NCI-H128 (cell line): ENCODE data around the gene DNAJB5.
"Not testable (repeated sequence)": the region's sequence is repeated elsewhere in the genome, so short reads cannot be mapped to it uniquely, and the experiment has no call there.

Experiments used
- DNase-seq: peaks from one replicate; lab custom pipeline; 2025; ENCODE audit not compliant: unreplicated experiment; lab: John Stamatoyannopoulos, UW

DNAJB5 gene

DNA sequence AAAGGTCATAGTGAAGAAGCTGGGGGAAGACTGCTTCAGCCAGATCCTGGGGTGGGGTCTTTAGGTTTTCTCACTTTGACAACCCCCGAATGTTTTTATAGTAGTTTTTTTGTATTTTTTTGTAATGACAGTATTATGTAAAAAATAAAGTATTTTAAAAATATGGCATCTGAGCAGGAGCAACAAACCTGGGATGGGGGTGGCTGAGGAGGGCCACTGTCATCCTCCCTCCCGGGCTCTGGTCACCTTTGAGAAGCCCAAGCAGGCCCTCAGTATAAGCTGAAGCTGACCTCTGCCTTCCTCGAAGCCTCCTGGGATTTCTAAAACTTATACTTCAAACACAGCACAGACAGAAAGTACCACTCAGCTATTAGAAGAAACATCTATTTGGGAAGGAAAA is 8.7 kb downstream of the DNAJB5 start:
- no peak for DNase-seq

DNA sequence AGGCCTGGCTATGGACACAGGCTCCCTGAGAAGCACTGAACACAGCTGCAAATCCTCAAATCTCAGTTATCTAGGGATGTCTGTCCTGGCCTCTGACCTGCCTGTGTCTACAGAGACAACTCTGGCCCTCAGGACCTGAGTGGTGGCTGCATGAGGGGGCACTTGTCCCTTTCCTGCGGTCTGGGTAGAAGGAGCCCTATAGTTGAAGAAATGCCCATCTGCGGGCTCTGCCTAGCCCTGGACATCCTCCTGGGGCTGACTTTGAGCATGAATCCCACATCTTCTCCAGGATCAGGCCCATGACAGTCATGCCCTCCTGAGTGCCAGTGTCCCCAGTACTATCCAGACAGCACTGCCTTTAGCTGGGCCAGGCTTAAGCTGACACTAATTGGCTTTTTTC is 10.0 kb downstream of the DNAJB5 start:
- no peak for DNase-seq

DNA sequence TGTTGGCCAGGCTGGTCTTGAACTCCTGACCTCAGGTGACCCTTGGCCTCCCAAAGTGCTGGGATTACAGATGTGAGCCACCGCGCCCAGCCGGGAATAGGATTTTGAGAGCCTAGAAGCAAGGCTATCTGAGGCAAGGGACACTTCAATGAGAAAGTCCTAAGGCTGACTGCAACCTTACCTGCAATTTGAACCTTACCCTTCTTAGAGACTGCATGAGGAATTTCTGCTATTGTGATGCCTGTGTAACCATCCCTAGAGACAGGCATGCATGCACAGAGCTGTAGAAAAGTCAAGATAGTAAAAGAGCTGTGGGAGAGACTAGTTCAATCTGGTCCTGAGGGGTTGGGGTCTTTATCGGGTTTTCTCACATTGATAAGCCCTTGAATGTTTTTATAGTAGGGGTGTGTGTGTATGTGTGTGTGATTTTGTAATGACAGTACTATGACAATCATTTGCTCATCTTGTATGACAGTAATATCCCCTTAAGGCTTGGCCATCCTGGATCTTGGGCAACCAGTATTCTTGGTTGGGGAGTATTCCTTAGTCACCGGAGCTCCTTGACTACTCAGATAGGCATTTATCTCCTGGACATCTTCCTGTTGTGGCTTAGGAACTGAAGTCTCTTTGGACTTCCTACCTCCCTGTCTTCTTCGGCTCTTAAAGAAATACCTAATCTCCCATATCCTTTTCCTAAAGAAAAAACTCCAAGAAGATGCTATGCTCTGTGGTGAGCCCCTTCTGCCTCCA is 11.2 kb downstream of the DNAJB5 start:
- DNase-seq: no peak

DNA sequence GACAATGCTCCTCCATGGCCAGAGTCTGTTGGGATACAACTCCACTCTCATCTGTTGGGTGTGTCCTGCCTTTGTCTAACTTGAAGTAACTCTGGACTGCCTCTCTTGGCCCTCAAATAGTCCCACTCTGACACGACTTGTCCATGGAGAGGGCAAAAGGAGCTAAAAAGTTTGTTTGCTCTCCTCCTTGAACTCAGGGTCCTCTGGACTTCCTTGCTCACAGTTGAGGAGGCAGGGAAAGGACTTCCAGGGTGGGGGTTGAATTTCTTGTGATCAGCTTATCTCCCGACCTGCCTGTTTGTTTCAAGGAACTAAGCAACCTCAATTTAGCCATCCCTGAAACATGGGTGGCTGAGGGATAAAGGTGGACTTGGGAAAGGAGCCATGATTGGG is 11.7 kb downstream of the DNAJB5 start:
- no peak for DNase-seq

DNA sequence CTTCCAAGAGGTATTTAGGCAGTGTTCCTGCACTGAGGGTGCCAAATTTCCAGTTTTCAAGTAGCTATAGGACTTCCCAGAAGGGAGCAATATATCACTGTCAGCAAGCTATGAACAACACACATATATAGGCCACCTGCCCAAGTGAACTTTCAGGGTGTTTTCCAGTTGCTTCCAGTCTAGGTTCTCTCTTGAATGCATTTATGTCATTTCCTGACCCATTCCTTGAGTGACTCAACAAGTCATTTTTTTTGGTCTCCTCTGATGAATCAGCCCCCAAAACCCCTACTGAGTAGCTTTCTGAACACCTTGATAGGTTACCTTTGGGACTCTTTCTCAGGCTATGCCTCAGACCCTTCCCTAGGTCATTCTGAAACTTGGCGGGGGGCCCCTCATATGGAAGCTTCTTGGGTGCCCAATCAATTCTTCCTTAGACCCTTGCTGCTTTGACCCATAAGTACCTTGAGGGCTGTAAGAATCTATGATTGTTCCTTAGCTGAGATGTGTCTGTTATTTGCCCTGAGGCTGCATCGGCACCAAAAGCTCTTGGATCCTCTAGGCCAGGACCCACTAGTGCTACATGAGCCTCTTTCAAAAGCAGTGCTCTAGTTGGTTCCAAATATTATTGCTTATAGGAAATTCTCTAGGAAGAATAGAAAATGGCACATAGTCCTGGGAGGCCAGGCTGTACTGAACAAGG is 12.4 kb downstream of the DNAJB5 start:
- no peak for DNase-seq

DNA sequence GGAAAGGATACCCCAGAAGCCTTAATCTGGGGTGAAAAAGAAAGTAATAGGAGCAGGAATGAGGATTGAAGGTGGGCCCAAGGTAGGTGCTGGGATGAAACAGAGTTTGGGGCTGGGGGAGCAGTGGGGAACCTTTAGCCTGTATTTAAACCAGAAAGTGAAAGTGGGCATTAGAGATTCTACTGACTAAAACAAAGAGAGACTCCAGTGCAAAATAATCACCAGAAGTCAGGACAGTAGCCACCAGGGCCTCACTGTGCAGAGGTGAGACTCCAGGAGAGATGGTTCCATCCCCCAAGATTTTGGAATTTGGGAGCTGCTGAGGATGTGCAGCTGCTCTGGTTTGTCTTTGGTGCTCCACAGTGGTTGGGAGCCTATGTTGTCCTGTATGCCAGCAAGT is 13.1 kb downstream of the DNAJB5 start:
- no peak for DNase-seq

DNA sequence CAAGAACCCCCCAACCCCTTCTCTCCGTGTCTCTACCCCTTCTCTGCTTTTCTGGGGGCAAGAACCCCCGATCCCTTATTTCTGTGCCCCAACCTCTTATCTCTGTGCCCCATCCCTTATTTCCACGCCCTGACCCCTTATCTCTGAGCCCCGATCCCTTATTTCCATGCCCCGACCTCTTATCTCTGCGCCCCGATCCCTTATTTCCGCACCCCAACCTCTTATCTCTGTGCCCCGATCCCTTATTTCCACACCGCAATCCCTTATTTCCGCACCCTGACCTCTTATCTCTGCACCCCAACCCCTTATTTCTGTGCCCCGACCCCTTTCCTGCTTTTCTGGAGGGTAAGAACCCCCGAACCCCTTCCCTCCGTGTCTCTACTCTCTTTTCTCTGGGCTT is 14.8 kb downstream of the DNAJB5 start:
- not testable (repeated sequence) for DNase-seq

DNA sequence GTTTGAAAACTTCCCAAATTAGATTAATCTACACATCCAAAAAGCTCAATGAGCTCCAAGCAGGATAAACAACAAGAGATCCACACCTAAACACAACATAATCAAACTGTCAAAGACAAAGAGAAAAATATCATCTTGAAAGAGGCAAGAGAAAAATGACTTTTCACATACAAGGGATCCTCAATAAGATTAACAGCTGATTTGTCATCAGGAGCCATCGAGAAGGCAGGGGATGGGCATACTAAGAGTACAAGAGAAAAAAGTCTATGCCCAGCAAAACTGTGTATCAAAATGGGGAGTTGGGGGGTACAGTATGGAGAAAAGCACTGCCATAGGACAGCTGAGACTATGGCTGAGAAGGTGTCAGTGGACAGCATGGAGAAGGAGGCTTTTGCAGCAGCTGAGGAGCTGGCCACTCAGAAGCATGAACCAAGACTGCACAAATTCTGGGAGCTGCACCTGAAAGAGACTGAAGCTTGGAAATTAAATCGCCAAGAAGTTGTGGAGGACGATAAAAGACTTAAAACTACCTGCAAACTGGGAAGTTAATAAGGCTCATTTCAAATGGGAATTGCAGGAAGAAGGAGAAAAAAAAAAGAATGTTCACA is 20.9 kb downstream of the DNAJB5 start:
- DNase-seq: no peak

DNA sequence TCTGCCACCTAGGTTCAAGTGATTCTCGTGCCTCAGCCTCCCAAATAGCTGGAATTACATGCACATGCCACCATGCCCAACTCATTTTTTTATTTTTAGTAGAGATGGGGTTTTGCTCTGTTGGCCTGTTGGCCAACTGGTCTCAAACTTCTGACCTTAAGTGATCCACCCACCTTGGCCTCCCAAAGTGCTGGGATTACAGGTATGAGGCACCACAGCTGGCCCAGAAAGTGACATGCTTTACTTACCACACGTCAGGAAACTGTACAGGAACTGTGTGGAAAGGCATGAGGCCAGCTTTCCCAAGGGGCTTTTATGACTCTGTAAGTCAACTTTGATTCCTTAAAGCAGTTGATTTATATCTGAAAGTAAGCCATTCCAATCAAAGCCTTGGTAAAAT is 25.0 kb downstream of the DNAJB5 start:
- no peak for DNase-seq

DNA sequence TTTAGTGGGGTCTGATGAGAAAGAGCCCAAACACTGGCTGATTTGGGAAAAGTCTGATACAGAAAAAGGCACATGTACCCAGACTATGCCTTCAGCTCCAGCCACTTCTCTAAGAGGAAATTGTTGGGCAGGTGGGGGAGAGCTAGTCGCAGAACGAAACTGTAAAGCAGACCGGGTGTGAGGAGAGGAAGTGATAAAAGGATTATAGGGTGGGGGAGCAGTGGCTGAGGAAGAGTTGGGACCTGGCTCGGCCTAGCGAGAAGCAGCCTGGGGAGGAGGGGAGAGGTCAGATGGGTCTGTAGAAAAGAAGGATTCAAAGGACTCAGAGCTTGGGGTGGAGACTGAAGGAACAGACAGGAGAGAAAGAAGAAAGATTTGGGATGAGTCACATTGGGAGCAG is 33.9 kb downstream of the DNAJB5 start:
- not testable (repeated sequence) for DNase-seq

DNA sequence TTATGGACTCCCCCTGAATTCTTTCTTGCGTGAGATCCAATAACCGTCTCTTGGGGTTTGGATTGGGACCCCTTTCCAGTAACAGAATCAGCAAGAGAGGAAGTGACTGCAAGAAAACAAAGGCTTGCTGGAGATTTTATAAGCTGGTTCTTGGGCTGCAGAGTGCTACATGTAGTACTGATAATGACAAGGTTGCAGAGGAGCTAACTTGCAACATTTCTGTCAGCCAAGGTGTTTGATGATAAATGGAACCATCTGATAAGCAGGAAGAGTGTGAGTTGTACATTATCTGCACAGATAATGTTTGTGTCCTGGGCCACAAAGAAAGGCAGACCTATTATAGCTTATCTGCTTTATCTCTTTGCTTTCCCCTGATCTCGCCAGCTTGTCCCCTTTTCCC is 37.1 kb downstream of the DNAJB5 start:
- DNase-seq: no peak

DNA sequence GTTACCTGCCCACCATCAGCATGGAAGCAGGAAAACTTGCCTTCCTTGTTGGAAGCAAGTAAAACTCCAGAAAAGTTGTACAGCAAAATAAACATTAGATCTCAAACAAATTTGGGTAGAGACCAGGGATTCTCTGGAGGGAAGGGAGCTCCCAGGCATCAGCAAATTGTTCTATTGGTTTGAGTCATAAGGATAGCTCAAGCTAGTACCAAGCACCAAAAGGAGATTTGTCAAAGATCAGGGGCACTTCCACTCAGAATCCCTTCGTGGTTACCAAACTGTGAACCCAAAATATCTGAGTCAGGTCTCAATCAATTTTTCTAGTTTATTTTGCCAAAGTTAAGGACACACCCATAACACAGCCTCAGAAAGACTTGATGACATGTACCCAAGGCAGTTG is 37.8 kb downstream of the DNAJB5 start:
- no peak for DNase-seq

DNA sequence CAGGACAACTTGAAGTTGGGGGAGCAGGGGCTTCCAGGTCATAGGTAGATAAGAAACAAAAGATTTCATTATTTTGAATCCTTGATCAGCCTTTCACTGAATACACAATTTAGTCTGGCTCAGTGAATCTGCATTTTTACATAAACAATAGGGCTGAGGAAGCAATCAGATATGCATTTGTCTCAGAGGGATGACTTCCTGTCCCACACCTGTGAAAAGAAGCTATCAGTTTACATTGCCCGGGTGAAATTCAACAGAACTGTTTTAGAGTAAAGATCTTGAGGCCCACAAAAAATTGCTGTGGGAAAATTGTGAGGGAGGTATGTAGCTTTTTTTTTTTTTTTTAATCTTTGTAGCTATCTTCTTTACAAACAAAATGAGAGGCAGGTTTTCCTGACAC is 38.3 kb downstream of the DNAJB5 start:
- no peak for DNase-seq

DNA sequence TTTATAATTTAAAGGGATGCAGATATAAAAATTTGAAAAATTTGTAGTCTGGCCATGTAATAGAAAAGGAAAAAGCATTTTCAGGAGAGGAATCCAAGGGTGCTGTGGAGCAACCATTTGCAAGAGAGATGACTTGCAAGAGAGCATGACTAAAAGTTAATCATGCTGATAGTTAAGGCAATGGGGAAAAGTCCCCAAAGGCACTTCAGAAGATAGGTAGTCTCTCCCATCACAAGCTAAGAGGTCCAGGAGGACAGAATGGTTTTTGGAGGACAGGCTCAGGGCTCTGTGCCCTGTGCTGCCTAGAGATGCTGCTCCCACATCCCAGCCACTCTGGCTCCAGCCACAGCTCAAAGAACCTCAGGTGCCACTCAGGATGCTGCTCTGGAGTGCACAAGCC is 38.8 kb downstream of the DNAJB5 start:
- DNase-seq: no peak

DNA sequence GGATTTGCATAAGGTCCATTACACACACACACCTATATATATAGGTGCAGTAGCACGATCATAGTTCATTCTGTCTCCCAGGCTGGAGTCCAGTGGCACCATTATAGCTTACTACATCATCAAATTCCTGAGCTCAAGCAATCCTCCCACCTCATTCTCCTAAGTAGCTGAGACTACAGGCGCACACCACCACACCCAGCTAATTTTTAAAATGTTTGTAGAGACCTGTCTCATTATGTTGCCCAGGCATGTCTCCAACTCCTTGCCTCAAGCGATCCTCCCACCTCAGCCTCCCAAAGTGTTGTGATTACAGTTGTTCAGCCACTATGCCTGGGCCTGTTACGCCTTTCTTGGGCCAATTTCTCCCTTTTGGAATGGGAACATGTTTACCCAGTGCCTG is 39.7 kb downstream of the DNAJB5 start:
- no peak for DNase-seq

DNA sequence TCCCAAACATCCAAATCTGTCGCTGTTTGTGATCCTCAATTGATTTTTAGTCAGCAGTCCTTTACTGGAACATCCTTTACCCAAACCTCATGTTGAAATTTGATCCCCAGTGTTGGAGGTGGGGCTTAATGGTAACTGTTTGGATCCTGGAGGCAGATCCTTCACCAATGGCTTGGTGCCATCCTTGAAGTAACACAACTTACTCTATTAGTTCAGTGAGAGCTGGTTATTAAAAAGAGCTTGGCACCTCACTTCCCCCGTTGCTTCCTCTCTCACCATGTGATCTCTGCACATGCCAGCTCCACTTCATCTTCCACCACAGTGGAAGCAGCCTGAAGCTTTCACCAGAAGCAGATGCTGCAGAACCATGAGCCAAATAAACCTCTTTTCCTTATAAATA is 40.3 kb downstream of the DNAJB5 start:
- no peak for DNase-seq

DNA sequence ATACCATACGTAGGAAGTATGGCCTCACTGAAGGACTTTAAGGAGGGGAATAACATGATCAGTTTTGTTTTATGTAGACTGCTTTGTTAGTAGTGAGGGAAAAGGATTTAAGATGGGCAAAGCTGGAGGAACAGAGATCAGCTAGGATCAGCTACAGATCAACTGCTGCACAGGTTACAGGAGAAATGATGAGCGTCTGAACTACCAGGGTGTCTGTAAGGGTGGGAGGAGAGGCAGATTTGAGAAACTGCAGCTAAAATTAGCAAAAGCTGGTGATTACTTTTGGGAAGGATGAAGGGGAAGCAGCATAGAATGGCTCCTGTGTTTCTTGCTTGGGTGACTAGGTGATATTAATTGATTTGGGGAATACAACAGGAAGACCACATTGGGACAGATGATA is 43.6 kb downstream of the DNAJB5 start:
- no peak for DNase-seq

DNA sequence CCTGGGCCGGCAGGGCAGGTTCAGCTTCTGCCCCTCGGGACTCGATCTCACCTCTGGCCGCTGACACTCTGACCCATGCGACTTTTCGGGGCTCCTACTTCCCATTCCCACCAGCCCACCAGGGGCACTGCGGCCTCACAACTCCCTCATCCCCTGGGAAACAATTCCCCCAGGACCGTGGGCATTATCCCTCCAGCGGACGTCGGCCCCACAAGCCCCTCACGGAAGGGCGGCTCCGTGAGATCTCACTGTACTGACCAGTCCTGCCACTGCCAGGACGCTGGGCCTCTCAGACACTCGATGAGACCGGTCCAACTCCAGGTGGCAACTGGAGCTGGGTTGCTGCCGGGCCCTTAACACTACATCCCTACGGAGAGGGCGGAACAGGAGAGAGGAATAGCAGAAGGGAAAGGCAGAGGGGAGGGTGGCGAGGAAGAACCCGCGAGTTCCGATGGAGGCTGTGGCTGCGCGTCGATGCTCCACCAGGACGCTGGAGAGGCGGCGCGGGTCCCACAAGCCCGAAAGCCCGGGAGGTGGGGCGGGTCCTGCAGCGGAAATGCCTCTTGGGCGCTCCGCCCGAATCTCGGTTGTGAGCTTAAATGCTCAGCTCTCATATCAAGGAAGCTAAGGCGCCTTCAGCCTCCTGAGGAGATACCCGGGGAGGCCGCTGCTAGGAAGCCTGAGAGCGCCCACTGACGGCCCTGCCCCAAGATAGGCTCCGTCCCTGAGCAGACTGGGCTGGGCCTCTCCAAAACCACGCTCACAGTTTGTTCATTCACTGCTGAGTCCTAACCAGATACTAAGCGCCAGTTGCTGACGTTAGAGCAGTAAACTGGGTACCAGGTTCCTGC is 46.5 kb downstream of the DNAJB5 start:
- DNase-seq: no peak

DNA sequence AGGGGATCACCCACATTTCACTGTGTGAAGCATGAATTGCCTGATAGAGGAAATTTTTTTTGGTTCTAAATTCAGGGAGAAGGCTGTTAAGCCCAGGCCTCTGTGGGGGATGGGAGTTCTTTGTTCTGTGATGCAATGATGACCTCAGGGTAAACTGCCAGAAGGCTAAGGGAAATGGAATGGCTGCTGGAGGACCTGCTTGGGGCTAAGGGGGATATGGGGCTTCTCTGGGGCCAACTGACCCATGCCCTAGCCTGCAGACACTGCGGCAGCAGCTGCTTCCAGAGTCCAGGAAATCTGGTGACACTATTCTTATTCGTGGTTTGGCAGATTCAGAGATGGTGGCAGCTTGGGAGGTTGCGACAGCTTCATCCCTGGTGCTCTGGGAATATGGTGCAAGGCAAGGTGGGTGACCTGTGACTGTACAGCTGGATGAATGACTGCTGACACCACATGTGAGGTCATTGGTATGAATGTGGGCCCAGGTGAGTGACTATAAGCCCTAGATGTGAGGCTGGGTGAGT is 52.6 kb downstream of the DNAJB5 start:
- DNase-seq: no peak

DNA sequence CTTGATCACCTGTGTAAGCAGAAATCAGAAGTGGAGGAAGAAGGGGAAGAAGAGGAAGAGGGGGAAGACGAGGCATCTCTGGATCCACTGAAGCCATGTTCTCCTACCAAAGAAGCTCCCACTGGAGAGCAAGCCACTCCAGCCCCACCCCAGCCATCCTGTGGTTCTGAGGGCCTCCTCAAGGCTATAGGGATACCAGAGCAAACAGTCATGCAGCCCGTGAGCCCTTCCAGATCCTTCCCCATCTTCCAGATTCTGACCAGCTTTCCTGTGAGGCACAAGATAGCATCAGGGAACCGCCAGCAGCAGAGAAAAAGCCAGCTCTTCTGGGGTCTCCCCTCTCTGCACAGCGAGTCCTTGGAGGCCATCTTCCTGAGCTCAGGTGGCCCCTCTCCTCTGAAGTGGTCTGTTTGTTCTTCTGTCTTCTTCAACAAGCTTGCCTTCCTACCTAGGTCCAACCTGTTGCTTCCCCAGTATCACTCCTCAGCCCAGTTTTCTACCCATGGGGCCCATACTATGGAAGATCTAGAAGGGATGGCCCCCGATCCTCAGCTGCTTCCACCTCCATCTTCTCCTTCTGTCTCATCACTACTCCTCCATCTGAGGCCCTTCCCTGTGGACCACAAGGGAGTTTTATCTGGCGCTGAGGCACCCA is 53.5 kb downstream of the DNAJB5 start:
- DNase-seq: no peak

DNA sequence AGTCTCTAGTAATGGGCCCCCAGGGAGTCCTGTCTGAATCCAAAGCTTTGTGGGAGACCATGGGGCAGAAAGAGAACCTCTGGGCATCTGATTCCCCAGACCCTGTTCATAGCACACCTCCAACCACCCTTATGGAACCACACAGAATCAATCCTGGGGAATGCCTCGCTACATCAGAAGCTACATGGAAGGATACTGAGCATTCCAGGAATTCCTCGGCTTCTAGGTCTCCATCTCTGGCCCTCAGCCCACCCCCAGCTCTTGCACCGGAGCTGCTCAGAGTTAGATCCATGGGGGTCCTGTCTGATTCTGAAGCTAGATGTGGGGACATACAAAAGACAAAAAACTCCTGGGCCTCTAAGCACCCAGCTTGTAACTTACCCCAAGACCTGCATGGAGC is 54.5 kb downstream of the DNAJB5 start:
- no peak for DNase-seq
